ENCODE data around the gene TNFAIP6.

- TF ChIP-seq CTCF (IDR thresholded peaks at IDR 0.05) (no peak), POLR2A (IDR thresholded peaks at IDR 0.05) (no peak), POLR2AphosphoS5 (IDR thresholded peaks at IDR 0.05) (no peak)
These were observed 17.0 kb downstream of the TNFAIP6 start for GRCh38 chr2:151374436-151374835.

Data from breast epithelium (tissue), 3 donors.